Type B pancreatic cell (in vitro differentiated cells): ENCODE measurements around the gene PAXX. TPM values are rescaled to one million over a fixed set of nuclear protein-coding genes. Genes with fewer than 3 reads are reported as not detected.
A peak's percentile ranks its signal among the peaks of the same experiment; 100 is the strongest.

ENCODE experiments used
- DNase-seq: peaks from one replicate; pipeline ENCODE4 v3.0.0; 2021; ENCODE audit warnings: mixed read lengths; ENCODE audit not compliant: unreplicated experiment; ENCODE audit errors: extremely low spot score
- H3K27ac Mint-ChIP-seq: 2 replicates; pipeline ENCODE4 v1.8.0; 2021; ENCODE audit warnings: mild to moderate bottlenecking, mixed read lengths
- H3K27me3 Mint-ChIP-seq: 2 replicates; pipeline ENCODE4 v1.8.0; 2021; ENCODE audit warnings: mixed read lengths
- H3K36me3 Mint-ChIP-seq: 2 replicates; pipeline ENCODE4 v1.8.0; 2021; ENCODE audit warnings: mixed read lengths
- H3K4me1 Mint-ChIP-seq: one replicate; pipeline ENCODE4 v1.8.0; 2021; ENCODE audit warnings: mixed read lengths; ENCODE audit not compliant: unreplicated experiment
- H3K4me3 Mint-ChIP-seq: 2 replicates; pipeline ENCODE4 v1.8.0; 2021; ENCODE audit warnings: mild to moderate bottlenecking, mixed read lengths
- H3K9me3 Mint-ChIP-seq: 2 replicates; pipeline ENCODE4 v1.8.0; 2021; ENCODE audit warnings: mixed read lengths
- total RNA-seq: library from RNA; stranded (reverse); gene quantifications from 2 replicates; pipeline ENCODE4 v1.2.1, GENCODE V29; 2021; ENCODE audit warnings: low replicate concordance
- TF ChIP-seq, protein P1 (sequence below): fragments of 200-600 bp; sonication (generic); conservative IDR thresholded peaks from 2 replicates; pipeline ENCODE4 v1.5.0; 2021; ENCODE audit warnings: antibody characterized with exemption, mild to moderate bottlenecking

The PAXX gene
- total RNA-seq, 1 donor from 2014 or later = 63.4 TPM

DNA sequence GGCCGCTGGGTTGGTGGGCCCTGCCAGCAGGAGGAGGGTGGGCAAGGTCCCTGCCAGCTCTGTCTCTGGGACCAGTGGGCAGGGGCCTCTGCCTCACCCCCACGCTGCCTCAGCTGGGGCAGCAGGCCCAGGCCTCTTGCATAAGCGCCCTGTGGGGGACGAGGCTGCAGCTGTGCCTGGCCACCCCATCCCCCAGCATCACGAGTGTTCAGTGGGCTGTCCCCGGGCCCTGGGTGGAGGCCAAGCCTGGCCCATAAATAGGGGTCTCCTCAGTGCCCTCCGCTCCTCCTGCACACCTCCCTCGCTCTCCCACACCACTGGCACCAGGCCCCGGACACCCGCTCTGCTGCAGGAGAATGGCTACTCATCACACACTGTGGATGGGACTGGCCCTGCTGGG is 15.0 kb upstream of the PAXX start, which contains the start of gene PTGDS:
Gene PTGDS, plus strand, starts transcription at position 282 of the 400 bp plus-strand sequence. Its CDS starts 75 bp downstream, at position 357.
- Mint-ChIP-seq H3K27ac (no peak within 1 kb of the TSS), H3K4me1 (peaks cover 5% of the 10 kb centered on the region), H3K27me3 (no peaks in the 10 kb centered on the region), H3K4me3 (peak within 1 kb of the TSS; percentile 34), H3K36me3 (no peaks in the 10 kb centered on the region), H3K9me3 (no peaks in the 10 kb centered on the region)
- TF ChIP-seq, protein P1, sequence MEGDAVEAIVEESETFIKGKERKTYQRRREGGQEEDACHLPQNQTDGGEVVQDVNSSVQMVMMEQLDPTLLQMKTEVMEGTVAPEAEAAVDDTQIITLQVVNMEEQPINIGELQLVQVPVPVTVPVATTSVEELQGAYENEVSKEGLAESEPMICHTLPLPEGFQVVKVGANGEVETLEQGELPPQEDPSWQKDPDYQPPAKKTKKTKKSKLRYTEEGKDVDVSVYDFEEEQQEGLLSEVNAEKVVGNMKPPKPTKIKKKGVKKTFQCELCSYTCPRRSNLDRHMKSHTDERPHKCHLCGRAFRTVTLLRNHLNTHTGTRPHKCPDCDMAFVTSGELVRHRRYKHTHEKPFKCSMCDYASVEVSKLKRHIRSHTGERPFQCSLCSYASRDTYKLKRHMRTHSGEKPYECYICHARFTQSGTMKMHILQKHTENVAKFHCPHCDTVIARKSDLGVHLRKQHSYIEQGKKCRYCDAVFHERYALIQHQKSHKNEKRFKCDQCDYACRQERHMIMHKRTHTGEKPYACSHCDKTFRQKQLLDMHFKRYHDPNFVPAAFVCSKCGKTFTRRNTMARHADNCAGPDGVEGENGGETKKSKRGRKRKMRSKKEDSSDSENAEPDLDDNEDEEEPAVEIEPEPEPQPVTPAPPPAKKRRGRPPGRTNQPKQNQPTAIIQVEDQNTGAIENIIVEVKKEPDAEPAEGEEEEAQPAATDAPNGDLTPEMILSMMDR = no peak
- DNase-seq = no peak

GRCh38 chr9:136977649-136978072 is 14.6 kb upstream of the PAXX start:
- peak overlapping the region; percentile 34 for H3K4me3 Mint-ChIP-seq
- no peaks in the 10 kb centered on the region for H3K36me3 Mint-ChIP-seq
- H3K4me1 Mint-ChIP-seq = peaks cover 5% of the 10 kb centered on the region
- H3K9me3 Mint-ChIP-seq = no peaks in the 10 kb centered on the region
- H3K27ac Mint-ChIP-seq = no peak overlapping the region
- TF ChIP-seq, protein P1 = no peak
- no peaks in the 10 kb centered on the region for H3K27me3 Mint-ChIP-seq
- DNase-seq = no peak

DNA sequence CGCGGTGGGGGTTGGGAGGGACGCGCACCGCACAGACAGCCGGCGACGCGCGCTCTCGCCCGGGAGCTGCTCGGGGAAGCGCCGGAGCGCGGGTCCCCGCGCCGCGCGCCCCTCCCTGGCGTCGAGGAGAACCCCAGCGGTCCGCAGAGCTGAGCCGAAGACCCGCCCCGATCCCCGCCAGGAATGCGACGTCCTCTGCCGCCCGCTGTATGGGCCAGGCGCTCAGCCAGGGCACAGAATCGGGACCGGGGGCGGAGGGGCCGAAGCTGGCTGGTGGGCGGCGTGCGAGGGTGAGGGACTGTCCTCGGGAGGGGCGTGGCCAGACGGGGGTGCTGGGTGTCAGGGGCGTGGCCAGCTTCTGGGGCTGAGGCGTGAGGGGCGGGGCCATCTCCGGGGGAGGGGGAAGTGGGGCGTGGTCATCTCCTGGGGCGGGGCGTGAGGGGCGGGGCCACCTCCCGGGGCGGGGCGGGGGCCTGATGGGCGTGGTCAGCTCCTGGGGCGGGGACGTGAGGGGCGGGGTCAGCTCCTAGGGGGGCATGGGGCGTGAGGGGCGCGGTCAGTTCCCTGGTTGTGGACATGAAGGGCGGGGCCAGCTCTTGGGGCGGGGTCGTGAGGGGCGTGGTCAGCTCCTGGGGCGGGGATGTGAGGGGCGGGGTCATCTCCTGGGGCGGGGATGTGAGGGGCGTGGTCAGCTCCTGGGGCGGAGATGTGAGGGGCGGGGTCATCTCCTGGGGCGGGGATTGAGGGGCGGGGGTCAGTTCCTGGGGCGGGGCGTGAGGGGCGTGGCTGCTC is 14.0 kb upstream of the PAXX start:
- H3K9me3 Mint-ChIP-seq = no peaks in the 10 kb centered on the region
- no peak overlapping the region for H3K4me3 Mint-ChIP-seq
- DNase-seq = no peak
- H3K27me3 Mint-ChIP-seq = no peaks in the 10 kb centered on the region
- TF ChIP-seq, protein P1 = no peak
- no peak overlapping the region for H3K27ac Mint-ChIP-seq
- H3K4me1 Mint-ChIP-seq = peaks cover 5% of the 10 kb centered on the region
- no peaks in the 10 kb centered on the region for H3K36me3 Mint-ChIP-seq

GRCh38 chr9:136978865-136979544 is 13.2 kb upstream of the PAXX start:
- Mint-ChIP-seq H3K27ac (no peak overlapping the region), H3K4me1 (peaks cover 5% of the 10 kb centered on the region), H3K27me3 (peaks cover 3% of the 10 kb centered on the region), H3K36me3 (no peaks in the 10 kb centered on the region), H3K4me3 (no peak overlapping the region), H3K9me3 (no peaks in the 10 kb centered on the region)
- TF ChIP-seq, protein P1 = no peak
- DNase-seq = no peak

- H3K27ac Mint-ChIP-seq = no peak overlapping the region
- H3K4me1 Mint-ChIP-seq = peaks cover 5% of the 10 kb centered on the region
- TF ChIP-seq, protein P1 = no peak
- H3K36me3 Mint-ChIP-seq = no peaks in the 10 kb centered on the region
- H3K4me3 Mint-ChIP-seq = no peak overlapping the region
- H3K27me3 Mint-ChIP-seq = peaks cover 5% of the 10 kb centered on the region
- H3K9me3 Mint-ChIP-seq = no peaks in the 10 kb centered on the region
- DNase-seq = no peak
These were observed 12.2 kb upstream of the PAXX start for GRCh38 chr9:136979769-136980587.
